HepG2 (cell line): ENCODE results near the gene TMEM185A. TPM values are rescaled to one million over a fixed set of nuclear protein-coding genes. Genes with fewer than 3 reads are reported as not detected.
"Not testable (repeated sequence)": the region's sequence is repeated elsewhere in the genome, so short reads cannot be mapped to it uniquely, and the experiment has no call there.

ENCODE experiments used
- ATAC-seq: fragments of 200-7000 bp; cut with Tn5 transposase; 3 replicates; pipeline ENCODE4 v1.9.1; 2020; ENCODE audit warnings: mild to moderate bottlenecking, moderate library complexity
- BruUV-seq: library from RNA; stranded (reverse); fragments of 400-500 nt; replicated peaks from 2 replicates; lab custom pipeline; 2021; lab: Mats Ljungman, UMichigan
- CTCF ChIA-PET: fragments of 300-600 bp; formaldehyde crosslinking; extraction: SDS; loops from one replicate; lab custom pipeline; 2021; ENCODE audit warnings: low total read pairs, inconsistent platforms, low intra/inter-chr PET ratio; lab: Yijun Ruan, JAX
- POLR2A ChIA-PET: fragments of 350-600 bp; sonication (Branson Sonifier 250); formaldehyde crosslinking; loops from one replicate; lab custom pipeline; 2020; ENCODE audit warnings: antibody characterized with exemption, inconsistent platforms; lab: Yijun Ruan, JAX
- DNase-seq: peaks from one replicate; pipeline ENCODE4 v3.0.0-alpha.2; 2015; ENCODE audit warnings: low spot score
- FAIRE-seq: peaks from 3 replicates; lab custom pipeline; 2011; peaks lifted over from hg19 to GRCh38; lab: Jason Lieb, UNC
- H2AFZ ChIP-seq: one replicate; pipeline ENCODE4 v1.6.1; 2011; ENCODE audit warnings: low read length, inconsistent platforms
- H3K27ac ChIP-seq: fragments of 300-600 bp; 3 replicates; pipeline ENCODE4 v1.8.0; 2011; ENCODE audit warnings: mixed run types, mild to moderate bottlenecking, mixed read lengths, low read length, inconsistent platforms; ENCODE audit not compliant: insufficient read depth; ENCODE audit errors: extremely low read length
- H3K27me3 ChIP-seq, 2 experiments: fragments of 200-600 bp in 1 of 2; 2 replicates in 1 of 2; 3 replicates in 1 of 2; pipeline versions ENCODE4 v1.6.0 to v1.8.0; 2011; ENCODE audit warnings: low read length in 2 of 2, mild to moderate bottlenecking in 2 of 2, moderate library complexity in 2 of 2, inconsistent platforms in 1 of 2; ENCODE audit not compliant: insufficient read depth in 2 of 2, control insufficient read depth in 1 of 2
- H3K36me3 ChIP-seq, 2 experiments: fragments of 200-600 bp in 1 of 2; replicated peaks in 1 of 2; 2 replicates in 1 of 2; 3 replicates in 1 of 2; pipeline versions ENCODE4 v1.5.1 to v1.8.0; 2011; ENCODE audit warnings: low read length in 2 of 2, inconsistent platforms in 1 of 2; ENCODE audit not compliant: insufficient read depth in 2 of 2, control insufficient read depth in 1 of 2
- H3K4me1 ChIP-seq: 2 replicates; pipeline ENCODE4 v1.5.1; 2012; ENCODE audit warnings: low read length, inconsistent platforms; ENCODE audit not compliant: insufficient read depth
- H3K4me2 ChIP-seq: 2 replicates; pipeline ENCODE4 v1.6.0; 2011; ENCODE audit warnings: low read depth, low read length, inconsistent platforms
- H3K4me3 ChIP-seq, 3 experiments: fragments of 200-600 bp in 1 of 3; sonication (generic), shearing (Covaris generic) in 1 of 3; replicated peaks in 1 of 3; 2 replicates each; pipeline ENCODE4 v1.5.1; 2011 to 2016; ENCODE audit warnings: low read length in 3 of 3, inconsistent platforms in 2 of 3, low read depth in 2 of 3, mild to moderate bottlenecking in 2 of 3, control low read depth in 1 of 3, mixed read lengths in 1 of 3; ENCODE audit not compliant: insufficient read depth in 1 of 3
- H3K79me2 ChIP-seq: one replicate; pipeline ENCODE4 v1.6.1; 2011; ENCODE audit warnings: low read length, inconsistent platforms; ENCODE audit not compliant: insufficient read depth
- H3K9ac ChIP-seq: 2 replicates; pipeline ENCODE4 v1.6.0; 2011; ENCODE audit warnings: mild to moderate bottlenecking, low read depth, low read length, inconsistent platforms; ENCODE audit not compliant: insufficient read depth
- H3K9me3 ChIP-seq: 2 replicates; pipeline ENCODE4 v1.5.1; 2012; ENCODE audit warnings: mild to moderate bottlenecking, low read length
- H4K20me1 ChIP-seq: 2 replicates; pipeline ENCODE4 v1.6.0; 2011; ENCODE audit warnings: inconsistent platforms, mild to moderate bottlenecking, low read length, moderate library complexity; ENCODE audit not compliant: insufficient read depth
- WGBS: methylation state at CpG from one replicate; pipeline ENCODE4 v1.1.6; 2017; ENCODE audit warnings: low lambda C conversion rate; 5-methylcytosine and 5-hydroxymethylcytosine counted together
- in situ Hi-C: cut with HindIII; loops from 2 replicates; pipeline ENCODE4 v1.10.0; 2017; ENCODE audit warnings: low pct_unique_long_range_greater_than_20kb; ENCODE audit not compliant: extremely low pct_ligation_motif_present
- intact Hi-C: fragments of 100-400 bp; cut with micrococcal nuclease; formaldehyde crosslinking; loops from one replicate; pipeline ENCODE4 v1.10.0; 2022; ENCODE audit not compliant: unreplicated experiment
- polyA plus RNA-seq, 8 experiments: library from polyadenylated mRNA; depleted of rRNA in 3 of 8; stranded (reverse) in 7 of 8; unstranded in 1 of 8; fragments of >200 nt; fragmentation: Illumina TruSeq in 4 of 8; extraction: Trizol in 4 of 8; gene quantifications; 2 replicates each; pipeline versions ENCODE4 v1.2.1 to v1.2.3, GENCODE V29; 2011 to 2016; ENCODE audit warnings: low read depth in 4 of 8, missing spikeins in 1 of 8, mixed read lengths in 1 of 8; ENCODE audit not compliant: insufficient read depth in 1 of 8
- total RNA-seq, 5 experiments: library from RNA; depleted of rRNA; stranded (reverse); fragments of >200 nt; fragmentation: Illumina TruSeq; extraction: Trizol; gene quantifications; 2 replicates each; pipeline ENCODE4 v1.2.3, GENCODE V29; 2016; ENCODE audit warnings: low read depth in 1 of 5

Gene TMEM185A
- total and polyA plus RNA-seq, 2 of the 13 experiments (the other 11 are each of a cell fraction or from before 2014, with no cell fraction given), result 5.9 to 10.5 TPM

GRCh38 chrX:149551939-149552248, 79.7 kb downstream of the TMEM185A start:
- POLR2A ChIA-PET, H4K20me1 ChIP-seq, H3K9me3 ChIP-seq, H3K4me2 ChIP-seq, H3K4me3 ChIP-seq, H3K27me3 ChIP-seq, H2AFZ ChIP-seq, H3K27ac ChIP-seq, H3K79me2 ChIP-seq, FAIRE-seq, DNase-seq, intact Hi-C loops, CTCF ChIA-PET, ATAC-seq, H3K36me3 ChIP-seq, H3K4me1 ChIP-seq, H3K9ac ChIP-seq, BruUV-seq, in situ Hi-C loops: not testable (repeated sequence)
- no CpG with 5 or more reads among the region's 6 CpGs for WGBS

- H3K36me3 ChIP-seq, H3K9ac ChIP-seq, H2AFZ ChIP-seq, H3K79me2 ChIP-seq, H3K9me3 ChIP-seq, POLR2A ChIA-PET, intact Hi-C loops, H3K4me2 ChIP-seq, ATAC-seq, H3K4me3 ChIP-seq, in situ Hi-C loops, CTCF ChIA-PET, H3K4me1 ChIP-seq, H4K20me1 ChIP-seq, DNase-seq, FAIRE-seq, H3K27me3 ChIP-seq, H3K27ac ChIP-seq, BruUV-seq: not testable (repeated sequence)
- no CpG with 5 or more reads among the region's 4 CpGs for WGBS
Measured at GRCh38 chrX:149551245-149551938, 80.2 kb downstream of the TMEM185A start.

- WGBS, result no CpG with 5 or more reads among the region's 1 CpG
- H3K9ac ChIP-seq, H3K36me3 ChIP-seq, ATAC-seq, H3K9me3 ChIP-seq, H3K4me3 ChIP-seq, H3K27me3 ChIP-seq, H3K4me2 ChIP-seq, CTCF ChIA-PET, POLR2A ChIA-PET, H4K20me1 ChIP-seq, intact Hi-C loops, DNase-seq, H3K27ac ChIP-seq, in situ Hi-C loops, H3K79me2 ChIP-seq, BruUV-seq, H2AFZ ChIP-seq, H3K4me1 ChIP-seq: not testable (repeated sequence)
- FAIRE-seq, result peak; percentile 74
Measured at GRCh38 chrX:149550454-149550853, 81.1 kb downstream of the TMEM185A start.

- intact Hi-C loops, H3K27me3 ChIP-seq, H3K4me1 ChIP-seq, H3K4me2 ChIP-seq, DNase-seq, H3K4me3 ChIP-seq, H3K9ac ChIP-seq, H3K9me3 ChIP-seq, H3K36me3 ChIP-seq, H4K20me1 ChIP-seq, ATAC-seq, H2AFZ ChIP-seq, in situ Hi-C loops, BruUV-seq, H3K79me2 ChIP-seq, H3K27ac ChIP-seq, FAIRE-seq, POLR2A ChIA-PET, CTCF ChIA-PET: not testable (repeated sequence)
- WGBS, result no CpG with 5 or more reads among the region's 6 CpGs
Measured at GRCh38 chrX:149549701-149550100, 81.9 kb downstream of the TMEM185A start, which contains the start of gene HSFX3. TSS of gene HSFX3 (minus strand) at chrX:149549924. CDS start at chrX:149549852, 72 bp downstream.
